ENCODE measurements around the gene CRIM1.

- TF ChIP-seq RAD21 (conservative IDR thresholded peaks at IDR 0.05 in 1 of 2, IDR thresholded peaks at IDR 0.05 in 1 of 2), result no peak
- no peak for TF ChIP-seq JUN (IDR thresholded peaks at IDR 0.05)
- TF ChIP-seq CTCF (IDR thresholded peaks at IDR 0.05), result no peak
- TF ChIP-seq RFX5 (IDR thresholded peaks at IDR 0.05), result no peak
- TF ChIP-seq BHLHE40 (IDR thresholded peaks at IDR 0.05; ENCODE audit: low read depth, low read length), result no peak
These were observed 227.4 kb downstream of the CRIM1 start for GRCh38 chr2:36582951-36583350.
